ENCODE data around the gene IL7R. TPM values are rescaled to one million over a fixed set of nuclear protein-coding genes. Genes with fewer than 3 reads are reported as not detected.

IL7R gene
- total RNA-seq, 1 experiment from 2014 or later = not detected

- no peaks in the 10 kb centered on the region for H3K79me1 ChIP-seq (ENCODE audit: insufficient read depth, low read depth, low read length, poor library complexity, severe bottlenecking)
- no peak overlapping the region for H3K4ac ChIP-seq (ENCODE audit: low read depth, low read length)
- no peaks in the 10 kb centered on the region for H3K27me3 Mint-ChIP-seq (ENCODE audit: low read depth)
- H3K4me1 Mint-ChIP-seq = peaks cover 22 to 34% of the 10 kb centered on the region in 2 experiments
- no peaks in the 10 kb centered on the region for H3K36me3 Mint-ChIP-seq (ENCODE audit: insufficient read depth in 1 of 3, low read depth in 3 of 3)
- no peak overlapping the region for H3K56ac ChIP-seq (ENCODE audit: insufficient read length, low read depth, low read length)
- H2BK5ac ChIP-seq (ENCODE audit: insufficient read length, low read length) = no peak overlapping the region
- peaks cover 8% of the 10 kb centered on the region; the same call in 1 of the 2 replicates for H3K4me1 ChIP-seq (ENCODE audit: insufficient read depth, low read length)
- no peak overlapping the region for H3K27ac ChIP-seq (ENCODE audit: insufficient read length, low read depth, low read length)
- H2BK20ac ChIP-seq (ENCODE audit: low read depth, low read length, poor library complexity, severe bottlenecking) = no peak overlapping the region
- no peak overlapping the region for H3T11ph ChIP-seq (ENCODE audit: low read length)
- no peak overlapping the region for H3K14ac ChIP-seq (ENCODE audit: insufficient read depth, low read length)
- H3K9me3 ChIP-seq (ENCODE audit: control insufficient read depth, low read depth, low read length) = no peaks in the 10 kb centered on the region
- H4K91ac ChIP-seq (ENCODE audit: insufficient read length, low read depth, low read length) = no peak overlapping the region
- DNase-seq = no peak
- H4K5ac ChIP-seq (ENCODE audit: insufficient read length, low read depth, low read length) = no peak overlapping the region
- no peak overlapping the region for H4K8ac ChIP-seq (replicated peaks; ENCODE audit: insufficient read length, low read depth, low read length)
- WGBS (ENCODE audit: extremely low coverage, insufficient read length, low lambda C conversion rate) = no CpG with 5 or more reads among the region's 2 CpGs
- H3K4me2 ChIP-seq (ENCODE audit: insufficient read depth, insufficient read length, low read length) = no peak overlapping the region
- H3K79me2 ChIP-seq (ENCODE audit: insufficient read depth, low read length) = no peaks in the 10 kb centered on the region
- H2AK5ac ChIP-seq (ENCODE audit: insufficient read length, low read length) = no peak overlapping the region
- H2BK15ac ChIP-seq (ENCODE audit: low read depth, low read length) = no peak overlapping the region
- no peak overlapping the region for H3K23ac ChIP-seq (ENCODE audit: insufficient read length, low read depth, low read length)
- no peak overlapping the region for H3K9ac ChIP-seq (ENCODE audit: extremely low read depth, insufficient read length, low read length)
- H3K27ac Mint-ChIP-seq = no peak overlapping the region
- no peak for TF ChIP-seq CTCF (conservative IDR thresholded peaks at IDR 0.05)
- no peaks in the 10 kb centered on the region for H3K27me3 ChIP-seq (ENCODE audit: insufficient read depth, low read length)
- no peak overlapping the region for H2AFZ ChIP-seq (ENCODE audit: low read length)
- H3K23me2 ChIP-seq (ENCODE audit: insufficient read length, low read depth, low read length, poor library complexity, severe bottlenecking) = no peaks in the 10 kb centered on the region
- H2BK12ac ChIP-seq (ENCODE audit: insufficient read length, low read depth, low read length) = no peak overlapping the region
- H3K9me3 Mint-ChIP-seq = no peaks in the 10 kb centered on the region
- H4K20me1 ChIP-seq (ENCODE audit: control insufficient read depth, insufficient read depth, insufficient read length) = no peaks in the 10 kb centered on the region
- H3K4me3 Mint-ChIP-seq = no peak overlapping the region
- H2BK120ac ChIP-seq (ENCODE audit: low read depth, low read length, poor library complexity, severe bottlenecking) = no peak overlapping the region
- no peak overlapping the region for H3K18ac ChIP-seq (ENCODE audit: insufficient read length, low read depth, low read length)
Observed at GRCh38 chr5:35857606-35858205, 1.0 kb downstream of the IL7R start.
